CD14-positive monocyte (primary cell): Measurements from ENCODE around the gene TACC2. TPM values are rescaled to one million over a fixed set of nuclear protein-coding genes. Genes with fewer than 3 reads are reported as not detected.

Experiments used
- DNase-seq, 3 donors: peaks; one replicate each; pipeline ENCODE4 v3.0.0-alpha.2; 2011 to 2022
- H2AFZ ChIP-seq: 2 replicates; pipeline ENCODE4 v1.6.0; 2012; ENCODE audit warnings: mild to moderate bottlenecking, low read depth, low read length, inconsistent platforms; ENCODE audit not compliant: insufficient read depth, poor library complexity, severe bottlenecking
- H3K27ac ChIP-seq, 2 donors: 1 replicate in 1 of 2; 2 replicates in 1 of 2; pipeline ENCODE4 v1.5.1; 2012 to 2013; ENCODE audit warnings: low read length in 2 of 2, control low read depth in 1 of 2, inconsistent platforms in 1 of 2, low read depth in 1 of 2, mild to moderate bottlenecking in 1 of 2
- H3K27me3 ChIP-seq, 2 donors: one replicate each; pipeline versions ENCODE4 v1.6.0 to v1.6.1; 2011 to 2013; ENCODE audit warnings: low read length in 2 of 2; ENCODE audit not compliant: control insufficient read depth in 2 of 2, insufficient read depth in 2 of 2
- H3K36me3 ChIP-seq, 2 donors: replicated peaks in 1 of 2; 1 replicate in 1 of 2; 2 replicates in 1 of 2; pipeline versions ENCODE4 v1.5.1 to v1.6.1; 2012 to 2013; ENCODE audit warnings: low read length in 2 of 2, control low read depth in 1 of 2, inconsistent platforms in 1 of 2, mild to moderate bottlenecking in 1 of 2; ENCODE audit not compliant: insufficient read depth in 2 of 2, control insufficient read depth in 1 of 2
- H3K4me1 ChIP-seq, 2 donors: 1 replicate in 1 of 2; 2 replicates in 1 of 2; pipeline versions ENCODE4 v1.5.1 to v1.6.1; 2012 to 2013; ENCODE audit warnings: low read length in 2 of 2, control low read depth in 1 of 2, inconsistent platforms in 1 of 2, mild to moderate bottlenecking in 1 of 2, moderate library complexity in 1 of 2; ENCODE audit not compliant: insufficient read depth in 2 of 2, control insufficient read depth in 1 of 2
- H3K4me2 ChIP-seq: replicated peaks from 2 replicates; pipeline ENCODE3; 2012; ENCODE audit warnings: low read length, moderate library complexity, mild to moderate bottlenecking; ENCODE audit not compliant: poor library complexity, severe bottlenecking; ENCODE audit errors: extremely low read depth
- H3K4me3 ChIP-seq, 3 experiments: fragments of 200-600 bp in 1 of 3; sonication (generic) in 1 of 3; replicated peaks in 1 of 3; 1 replicate in 2 of 3; 2 replicates in 1 of 3; pipeline ENCODE4 v1.5.1; 2011 to 2013; ENCODE audit warnings: low read length in 3 of 3, mild to moderate bottlenecking in 3 of 3, control low read depth in 2 of 3, low read depth in 2 of 3, inconsistent platforms in 1 of 3, moderate library complexity in 1 of 3
- H3K79me2 ChIP-seq: 2 replicates; pipeline ENCODE4 v1.6.0; 2012; ENCODE audit warnings: mild to moderate bottlenecking, control low read depth, inconsistent platforms, low read length, moderate library complexity; ENCODE audit not compliant: insufficient read depth
- H3K9ac ChIP-seq: 2 replicates; pipeline ENCODE4 v1.6.0; 2017; ENCODE audit warnings: low read length, mild to moderate bottlenecking; ENCODE audit not compliant: insufficient read depth, poor library complexity, severe bottlenecking
- H3K9me3 ChIP-seq, 2 donors: replicated peaks in 1 of 2; 1 replicate in 1 of 2; 2 replicates in 1 of 2; pipeline versions ENCODE4 v1.5.1 to v1.6.1; 2012 to 2013; ENCODE audit warnings: low read length in 2 of 2, control low read depth in 1 of 2; ENCODE audit not compliant: control insufficient read depth in 1 of 2, insufficient read depth in 1 of 2
- H4K20me1 ChIP-seq: 2 replicates; pipeline ENCODE4 v1.6.0; 2012; ENCODE audit warnings: mild to moderate bottlenecking, low read length, control low read depth, moderate library complexity; ENCODE audit not compliant: insufficient read depth
- H3K27ac Mint-ChIP-seq, 7 donors: one replicate each; pipeline ENCODE4 v1.8.0; 2020; ENCODE audit warnings: mild to moderate bottlenecking in 7 of 7, mixed read lengths in 7 of 7, moderate library complexity in 6 of 7, inconsistent platforms in 2 of 7
- H3K27me3 Mint-ChIP-seq, 3 donors: one replicate each; pipeline ENCODE4 v1.8.0; 2021 to 2022; ENCODE audit warnings: low read depth in 3 of 3, mild to moderate bottlenecking in 3 of 3, mixed read lengths in 3 of 3, moderate library complexity in 3 of 3, inconsistent platforms in 1 of 3
- H3K36me3 Mint-ChIP-seq, 2 donors: one replicate each; pipeline ENCODE4 v1.8.0; 2020; ENCODE audit warnings: mixed read lengths in 2 of 2, inconsistent platforms in 1 of 2, mild to moderate bottlenecking in 1 of 2
- H3K4me1 Mint-ChIP-seq: one replicate; pipeline ENCODE4 v1.8.0; 2020; ENCODE audit warnings: mild to moderate bottlenecking, mixed read lengths
- H3K4me3 Mint-ChIP-seq, 2 donors: one replicate each; pipeline ENCODE4 v1.8.0; 2020; ENCODE audit warnings: mild to moderate bottlenecking in 2 of 2, mixed read lengths in 2 of 2, moderate library complexity in 1 of 2
- H3K9me3 Mint-ChIP-seq, 7 donors: one replicate each; pipeline ENCODE4 v1.8.0; 2020 to 2022; ENCODE audit warnings: mixed read lengths in 7 of 7, mild to moderate bottlenecking in 6 of 7, moderate library complexity in 6 of 7, inconsistent platforms in 2 of 7
- CTCF ChIP-seq: fragments of 200-600 bp; IDR thresholded peaks from one replicate; pipeline ENCODE4 v1.8.0; 2022; ENCODE audit warnings: antibody characterized with exemption, mild to moderate bottlenecking
- WGBS: methylation state at CpG from one replicate; pipeline ENCODE4 v1.1.5; 2013; ENCODE audit warnings: missing lambda C conversion rate; ENCODE audit not compliant: insufficient coverage; 5-methylcytosine and 5-hydroxymethylcytosine counted together
- intact Hi-C, 2 donors: fragments of 100-400 bp; cut with micrococcal nuclease; formaldehyde crosslinking; loops; one replicate each; pipeline versions ENCODE4 v1.15.0 to v1.15.1; 2023
- polyA plus RNA-seq, 3 donors: library from polyadenylated mRNA; depleted of rRNA in 1 of 3; unstranded in 2 of 3; stranded (reverse) in 1 of 3; fragments of 300-500 nt in 2 of 3; fragments of >200 nt in 1 of 3; fragmentation: Illumina TruSeq in 2 of 3; gene quantifications; 1 replicate in 2 of 3; 2 replicates in 1 of 3; pipeline ENCODE4 v1.2.3, GENCODE V29; 2012 to 2021

The TACC2 gene
- polyA plus RNA-seq, 3 donors = 0.03 TPM; not detected in 2

- H3K27me3 ChIP-seq = no peaks in the 10 kb centered on the region
- H3K9ac ChIP-seq = peak overlapping the region; percentile 80
- Mint-ChIP-seq H3K27ac (peak overlapping the region in 4 of 7 donors; percentile 12 to 50 (median 48)), H3K4me3 (peak overlapping the region; percentile 80 to 91), H3K9me3 (peaks cover 10 to 23% (median 18%) of the 10 kb centered on the region in 7 donors), H3K27me3 (peaks cover 0 to 1% (median 0%) of the 10 kb centered on the region in 3 donors), H3K4me1 (peaks cover 20% of the 10 kb centered on the region), H3K36me3 (peaks cover 24 to 32% of the 10 kb centered on the region in 2 donors)
- H3K4me1 ChIP-seq = peaks cover 18 to 21% of the 10 kb centered on the region in 2 donors
- 19% methylated on average over 21 of the region's 21 CpGs for WGBS
- no peak for DNase-seq
- H3K79me2 ChIP-seq = peaks cover 21% of the 10 kb centered on the region
- TF ChIP-seq CTCF = no peak
- peak overlapping the region; percentile 54 to 78 for H3K27ac ChIP-seq
- peak overlapping the region; percentile 61 to 91 (median 86) for H3K4me3 ChIP-seq
- H3K9me3 ChIP-seq = peaks cover 0 to 24% of the 10 kb centered on the region in 2 donors
- peak overlapping the region; percentile 92 for H3K4me2 ChIP-seq
- H3K36me3 ChIP-seq = peaks cover 9 to 36% of the 10 kb centered on the region in 2 donors
- H2AFZ ChIP-seq = peak overlapping the region; percentile 90
- peaks cover 11% of the 10 kb centered on the region for H4K20me1 ChIP-seq
- intact Hi-C loops = no loop called here
Observed at GRCh38 chr10:121974019-121974534, 14.9 kb upstream of the TACC2 start.

GRCh38 chr10:121974535-121975294 lies 14.2 kb upstream of the TACC2 start, which contains the start of gene NSMCE4A:
Gene NSMCE4A (minus strand): TSS chr10:121975217. CDS start chr10:121975165, 52 bp downstream.
- Histone ChIP-seq H3K9me3 (peaks cover 0 to 24% of the 10 kb centered on the region in 2 donors), H2AFZ (peak within 1 kb of the TSS; percentile 90), H4K20me1 (peaks cover 11% of the 10 kb centered on the region), H3K4me2 (peak within 1 kb of the TSS; percentile 92), H3K27ac (peak within 1 kb of the TSS; percentile 54 to 78), H3K79me2 (peaks cover 21% of the 10 kb centered on the region), H3K4me3 (peak within 1 kb of the TSS; percentile 61 to 91 (median 86)), H3K27me3 (no peaks in the 10 kb centered on the region), H3K36me3 (peaks cover 9 to 29% of the 10 kb centered on the region in 2 donors), H3K4me1 (peaks cover 18 to 21% of the 10 kb centered on the region in 2 donors), H3K9ac (peak within 1 kb of the TSS; percentile 80)
- WGBS = under 1% methylated on average over 101 of the region's 101 CpGs
- Mint-ChIP-seq H3K9me3 (peaks cover 10 to 25% (median 18%) of the 10 kb centered on the region in 7 donors), H3K4me3 (peak within 1 kb of the TSS; percentile 80 to 91), H3K4me1 (peaks cover 20% of the 10 kb centered on the region), H3K27me3 (peaks cover 0 to 1% (median under 1%) of the 10 kb centered on the region in 3 donors), H3K36me3 (peaks cover 22 to 26% of the 10 kb centered on the region in 2 donors), H3K27ac (peak within 1 kb of the TSS in 4 of 7 donors; percentile 12 to 53 (median 48))
- DNase-seq = peak; percentile 40 to 60 (median 58)
- no peak for TF ChIP-seq CTCF
- intact Hi-C loops = no loop called here
